ENCODE data around the gene CTRL.
"Not testable (repeated sequence)": the region's sequence is repeated elsewhere in the genome, so short reads cannot be mapped to it uniquely, and the experiment has no call there.

CTRL gene

DNA sequence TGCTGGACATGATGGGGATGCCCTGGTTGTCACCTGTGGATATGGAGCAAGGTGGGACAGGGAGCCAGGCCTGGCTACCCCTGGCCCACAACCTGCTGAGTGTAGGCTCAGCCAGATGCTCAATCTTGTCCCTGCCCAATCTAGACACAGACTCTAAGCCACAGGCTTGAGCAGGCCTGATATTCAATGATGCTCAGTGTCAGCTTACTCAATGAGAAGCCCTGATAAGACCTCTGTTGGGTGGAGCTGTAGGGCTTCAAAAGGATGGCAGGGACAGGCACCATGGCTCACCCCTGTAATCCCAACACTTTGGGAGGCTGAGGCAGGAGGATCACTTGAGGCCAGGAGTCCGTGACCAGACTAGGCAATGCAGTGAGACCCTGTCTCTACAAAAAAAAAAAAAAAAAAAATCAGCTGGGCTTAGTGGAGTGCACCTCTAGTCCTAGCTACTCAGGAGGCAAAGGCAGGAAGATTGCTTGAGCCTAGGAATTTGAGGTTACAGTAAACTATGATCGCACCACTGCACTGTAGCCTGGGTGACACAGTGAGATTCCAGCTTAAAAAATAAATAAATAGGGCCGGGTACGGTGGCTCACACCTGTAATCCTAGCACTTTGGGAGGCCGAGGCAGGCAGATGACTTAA, 8.9 kb upstream of the CTRL start:
- DNase-seq = no peak

DNA sequence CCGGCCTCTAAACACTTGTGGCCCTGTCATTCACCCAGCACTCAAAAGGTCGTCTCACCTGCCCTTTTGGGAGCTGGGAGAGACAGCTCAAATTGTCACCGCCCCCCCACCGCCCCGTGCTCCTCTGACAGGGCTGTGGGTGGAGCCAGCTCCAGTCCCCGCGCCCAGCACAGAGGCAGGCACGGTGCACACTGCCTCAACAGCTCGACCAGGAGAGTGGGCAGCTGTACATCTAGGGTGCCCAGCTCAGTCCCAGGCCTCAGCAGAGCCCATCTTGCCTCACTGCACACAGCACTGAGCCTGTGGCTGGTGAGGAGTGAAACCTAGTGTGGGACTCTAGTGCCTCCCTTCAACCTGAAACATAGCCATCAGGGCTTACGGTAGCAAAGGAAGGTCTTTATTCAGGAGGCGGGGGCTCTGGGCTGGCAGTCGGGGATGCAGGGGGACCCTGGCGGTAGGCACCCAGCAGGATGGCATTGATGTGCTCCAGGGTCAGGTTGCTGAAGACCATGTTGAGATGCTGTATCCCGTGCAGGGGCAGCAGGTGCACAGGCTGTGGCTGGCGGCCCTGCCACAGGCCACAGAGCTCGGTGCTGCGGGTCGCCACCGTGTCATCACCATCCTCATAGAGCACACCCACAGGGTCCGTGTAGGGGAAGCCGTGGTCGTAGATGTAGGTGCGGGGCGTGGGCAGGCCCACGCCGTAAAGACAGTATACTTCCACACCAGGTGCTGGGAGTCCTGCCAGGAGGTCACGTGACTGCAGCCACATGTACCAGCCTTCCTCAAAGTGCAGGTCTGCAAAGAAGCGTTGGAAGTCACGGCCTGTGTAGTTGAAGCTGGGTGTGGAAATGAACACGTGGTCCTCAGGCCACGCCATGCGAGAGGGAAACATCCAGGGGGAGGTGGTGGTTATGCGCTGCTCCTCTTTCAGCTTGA, 8.1 kb upstream of the CTRL start:
- DNase-seq = peak; percentile 27 to 43

DNA sequence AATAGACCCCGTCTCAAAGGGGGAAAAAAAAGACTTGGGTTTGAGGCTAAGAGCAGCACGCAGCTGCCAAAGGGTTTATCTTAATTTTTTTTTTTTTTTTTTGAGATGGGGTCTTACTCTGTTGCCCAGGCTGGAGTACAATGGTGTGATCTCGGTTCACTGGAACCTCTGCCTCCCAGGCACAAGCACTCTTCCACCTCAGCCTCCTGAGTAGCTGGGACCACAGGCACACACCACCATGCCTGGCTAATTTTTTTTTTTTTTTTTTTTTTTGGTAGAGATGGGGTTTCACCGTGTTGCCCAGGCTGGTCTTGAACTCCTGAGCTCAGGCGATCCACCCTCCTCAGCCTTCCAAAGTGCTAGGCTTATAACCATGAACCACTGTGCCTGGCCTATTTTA, 6.1 kb upstream of the CTRL start:
- not testable (repeated sequence) for DNase-seq

DNA sequence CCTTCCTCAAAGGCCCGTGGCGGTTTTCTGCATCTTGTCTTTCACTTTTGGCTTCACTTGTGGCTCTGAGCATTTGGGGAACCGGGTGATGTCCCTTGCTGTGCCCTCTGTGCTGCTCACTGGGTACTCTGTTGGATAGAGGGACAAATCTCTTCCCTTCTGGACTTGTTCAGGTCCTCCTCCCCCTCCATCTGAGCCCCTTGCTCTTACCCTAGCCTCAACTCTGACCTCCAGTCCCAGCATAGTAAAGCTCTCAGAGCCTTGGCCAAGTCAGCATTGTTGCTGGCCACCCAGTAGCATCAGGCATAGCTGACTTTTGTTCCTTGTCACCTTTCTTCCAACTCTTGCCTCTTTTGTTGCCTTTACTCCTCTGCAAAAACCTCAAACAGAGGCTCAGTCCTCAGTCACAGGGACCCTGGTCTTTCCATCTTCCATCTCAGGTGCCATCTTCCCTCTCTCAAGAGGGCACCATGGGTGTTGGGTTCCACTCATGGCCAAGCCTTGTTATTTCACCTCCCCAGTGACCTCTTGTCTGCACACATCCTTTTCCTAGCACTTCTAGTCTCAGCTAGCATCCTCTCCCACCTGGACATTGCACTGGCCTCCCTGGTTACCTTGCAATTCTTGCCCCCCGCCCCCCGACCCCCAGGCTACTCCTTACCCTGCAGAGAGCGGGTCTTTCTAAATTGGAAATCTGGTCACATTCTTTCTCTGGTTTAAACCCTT, 5.4 kb upstream of the CTRL start:
- DNase-seq = peak; percentile 83 to 85

DNA sequence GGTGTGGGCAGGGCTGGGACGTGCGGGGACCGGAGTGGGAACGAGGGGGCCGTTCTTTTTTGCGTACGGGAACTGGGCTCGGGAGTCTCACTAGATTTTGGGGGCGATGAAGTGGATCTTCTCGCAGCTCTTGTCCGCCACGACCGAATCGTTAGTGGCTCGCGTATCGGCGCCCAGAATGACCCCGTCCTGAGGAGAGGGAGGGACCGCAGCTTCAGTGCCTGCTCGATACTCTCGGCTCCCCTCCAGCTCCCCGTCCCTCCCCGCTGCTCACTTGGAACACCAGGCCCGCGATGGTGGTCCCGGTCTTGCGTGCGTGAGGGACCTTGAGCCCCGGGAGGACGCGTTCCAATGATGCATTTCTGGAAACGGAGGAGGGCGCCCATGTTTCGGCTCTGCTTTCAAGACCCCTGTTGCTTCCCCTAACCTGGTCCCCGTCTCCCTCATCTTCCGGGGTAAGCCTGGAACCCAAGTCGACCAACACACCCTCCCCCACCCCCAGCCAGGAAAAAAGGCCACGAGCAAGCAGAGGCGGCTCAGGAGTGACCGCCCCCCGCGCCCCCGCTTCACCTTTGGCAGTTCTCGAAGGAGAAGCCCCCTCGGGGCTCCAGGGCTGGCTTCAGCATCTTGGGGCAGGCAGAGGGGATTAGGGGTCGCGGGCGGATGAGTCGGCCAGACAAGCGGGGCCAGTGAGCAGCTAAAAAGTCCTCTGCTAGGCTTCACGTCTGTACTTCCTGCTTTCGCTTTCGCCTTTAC, 4.6 kb upstream of the CTRL start, which contains the start of gene PSMB10:
Gene PSMB10, minus strand, starts transcription at position 727 of the 756 bp plus-strand sequence. Its CDS starts 101 bp downstream, at position 626.
- no peak for DNase-seq

DNA sequence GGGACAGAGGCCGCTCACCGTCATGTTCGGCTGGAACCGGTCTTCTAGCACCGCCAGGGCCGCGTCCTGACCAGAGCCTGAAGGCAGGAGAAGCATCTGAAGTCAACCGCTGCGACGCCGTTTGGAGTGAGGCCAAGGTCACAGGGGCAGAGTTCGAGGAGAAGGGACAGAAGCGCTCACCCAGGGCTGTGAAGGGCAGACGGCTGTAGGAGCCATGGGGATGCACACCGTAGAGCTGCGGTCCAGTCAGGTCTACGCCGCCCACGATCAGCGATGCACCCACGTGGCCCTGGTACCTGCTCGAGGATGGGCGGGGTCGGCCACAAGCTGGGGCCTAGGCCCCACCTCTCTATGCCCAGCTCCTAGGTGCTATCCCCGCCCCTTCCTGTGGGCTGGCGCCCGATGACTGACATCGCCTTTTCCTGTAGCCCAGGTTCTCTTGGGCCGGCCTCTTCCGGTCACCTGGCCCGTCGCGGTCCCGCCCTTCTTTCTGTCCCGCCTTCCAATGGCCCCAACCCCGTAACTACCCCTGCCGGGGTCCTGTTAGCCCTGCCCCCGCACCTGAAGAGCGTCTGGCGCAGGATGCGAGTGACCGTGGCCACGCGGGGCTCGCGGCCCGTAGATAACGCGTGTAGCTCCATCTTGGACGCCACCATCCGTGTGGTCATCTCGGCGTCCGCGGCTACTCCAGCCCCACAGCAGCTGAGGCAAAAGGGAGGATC, 3.9 kb upstream of the CTRL start:
- peak; percentile 96 to 97 for DNase-seq

DNA sequence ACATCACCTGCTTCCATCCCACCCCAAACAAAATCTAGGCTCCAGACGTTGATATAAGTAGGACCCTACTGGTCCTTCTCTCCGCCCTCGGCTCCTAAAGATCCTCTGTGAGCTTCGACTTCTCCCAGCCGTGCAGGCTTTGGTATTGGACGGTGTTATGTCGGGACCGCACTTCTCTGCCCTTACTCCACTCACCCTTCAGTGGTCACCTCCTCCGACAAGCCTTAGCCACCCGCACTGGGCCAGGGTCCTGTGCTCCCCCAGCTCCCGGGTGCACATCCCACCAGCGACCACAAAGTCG, 3.4 kb upstream of the CTRL start:
- no peak for DNase-seq

DNA sequence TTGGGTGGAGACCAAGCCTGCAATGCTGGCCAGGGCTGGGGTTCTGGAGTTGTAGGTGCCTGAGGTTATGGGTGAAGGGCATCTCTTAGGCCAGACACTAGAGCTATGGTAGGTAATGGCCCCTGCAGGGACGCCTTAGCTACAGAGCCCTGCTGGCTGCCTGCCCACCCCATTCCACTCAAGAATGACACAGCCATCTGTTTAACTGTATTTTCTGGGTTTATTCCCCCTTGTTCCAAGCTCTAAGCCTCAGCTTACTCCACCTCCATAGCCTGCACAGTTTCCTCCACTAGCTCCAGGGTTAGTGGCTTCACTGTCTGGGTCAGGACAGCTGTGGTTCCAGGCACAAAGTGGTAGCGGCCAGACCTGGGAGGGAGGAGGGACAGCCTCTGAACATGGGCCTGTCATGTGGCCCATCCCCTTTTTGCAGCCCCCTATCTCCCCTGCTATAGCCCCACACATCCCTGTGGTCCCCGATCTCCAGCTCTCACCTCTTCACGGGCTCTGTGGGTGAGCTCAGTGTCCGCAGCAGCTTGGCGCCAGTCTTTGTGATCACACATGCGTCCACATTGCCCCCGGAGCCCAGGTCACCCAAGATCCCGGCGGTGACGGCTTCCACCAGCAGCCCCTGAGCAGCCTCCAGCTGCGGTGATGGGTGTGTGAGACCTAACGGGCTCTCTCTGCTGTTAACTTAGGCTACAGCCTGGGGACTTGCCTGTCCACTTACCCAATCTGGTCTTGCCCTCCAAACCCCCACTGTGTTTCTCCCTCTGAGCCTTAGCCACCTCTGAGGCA, 2.8 kb upstream of the CTRL start:
- no peak for DNase-seq

DNA sequence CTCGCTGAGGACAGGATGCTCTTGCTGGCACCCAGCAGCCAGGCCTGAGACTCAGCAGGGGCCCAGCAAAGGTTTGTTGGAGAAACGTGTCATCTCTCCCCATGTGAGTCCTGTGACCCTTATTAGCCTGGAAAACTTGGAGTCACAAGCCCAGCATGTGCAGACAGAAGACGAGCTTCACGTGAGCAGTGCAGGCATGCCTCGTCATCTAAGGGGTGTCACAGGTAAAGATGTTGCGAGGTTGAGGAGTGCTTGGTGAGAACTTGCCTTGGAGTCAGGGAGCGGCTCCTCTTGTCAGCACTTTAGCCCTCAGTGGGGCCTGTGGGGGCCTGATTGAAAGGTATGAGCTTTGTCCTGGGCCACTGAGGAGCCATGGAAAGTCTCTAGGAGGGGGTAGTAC, 2.1 kb upstream of the CTRL start:
- no peak for DNase-seq

DNA sequence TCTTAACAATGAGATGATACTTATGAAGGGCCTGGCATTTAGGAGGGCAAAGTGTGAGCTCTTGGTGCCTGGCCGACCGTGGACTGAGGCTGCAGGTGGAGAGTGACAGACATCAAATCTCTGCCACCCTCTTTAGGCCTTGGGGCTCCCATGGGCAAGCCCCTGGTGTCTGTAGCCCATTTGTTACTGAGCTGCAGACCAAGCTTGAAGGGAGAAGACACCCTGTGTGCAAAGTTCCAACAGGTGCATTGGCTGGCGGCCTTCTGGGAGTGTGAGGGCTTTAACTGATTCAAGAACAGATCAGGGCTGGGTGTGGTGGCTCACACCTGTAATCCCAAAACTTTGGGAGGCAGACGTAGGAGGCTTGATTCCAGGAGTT, 789 bp upstream of the CTRL start:
- no peak for DNase-seq

DNA sequence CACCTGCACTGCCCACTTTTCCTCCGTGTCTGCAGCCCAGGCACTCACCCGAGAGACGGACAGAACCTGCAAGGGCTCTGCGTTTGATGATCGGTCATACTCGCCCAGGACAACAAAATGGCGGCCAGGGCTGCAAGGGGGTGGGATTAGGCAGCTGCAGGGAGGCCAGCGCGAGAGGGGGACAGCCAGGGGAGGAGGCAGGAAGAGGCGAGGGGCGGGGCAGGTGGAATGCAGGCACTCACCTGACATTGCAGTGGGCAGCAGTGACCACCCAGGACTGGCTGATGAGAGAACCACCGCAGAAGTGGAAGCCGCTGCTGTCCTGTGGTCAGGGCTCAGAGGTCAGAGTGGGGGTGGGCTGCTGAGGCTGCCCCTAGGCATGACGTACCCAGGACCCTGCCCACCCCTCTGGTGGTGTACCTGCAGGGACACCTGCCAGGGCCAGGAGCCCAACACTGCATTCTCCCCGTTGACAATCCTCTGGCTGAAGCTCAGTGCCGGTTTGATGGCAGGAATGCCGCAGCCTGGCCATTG, 917 bp downstream of the CTRL start:
- DNase-seq = no peak

DNA sequence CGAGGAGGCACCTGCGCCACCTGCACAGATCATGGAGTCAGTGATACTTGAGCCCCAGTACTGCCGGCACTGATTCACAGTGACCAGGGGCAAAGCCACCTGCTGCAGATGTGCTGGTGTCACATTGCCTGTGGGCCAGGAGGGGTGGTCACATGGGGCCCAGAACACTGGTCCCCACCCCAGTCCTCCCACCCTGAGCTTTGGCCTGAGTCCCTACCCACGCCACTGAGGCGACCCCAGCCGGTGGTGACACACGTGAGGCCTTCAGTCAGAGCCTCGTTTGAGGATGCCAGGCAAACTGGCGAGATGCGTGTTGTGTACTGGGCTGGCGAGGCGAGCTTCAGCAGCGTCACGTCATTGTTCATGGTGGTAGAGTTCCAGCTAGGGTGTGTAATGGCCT, 1.5 kb downstream of the CTRL start:
- no peak for DNase-seq

DNA sequence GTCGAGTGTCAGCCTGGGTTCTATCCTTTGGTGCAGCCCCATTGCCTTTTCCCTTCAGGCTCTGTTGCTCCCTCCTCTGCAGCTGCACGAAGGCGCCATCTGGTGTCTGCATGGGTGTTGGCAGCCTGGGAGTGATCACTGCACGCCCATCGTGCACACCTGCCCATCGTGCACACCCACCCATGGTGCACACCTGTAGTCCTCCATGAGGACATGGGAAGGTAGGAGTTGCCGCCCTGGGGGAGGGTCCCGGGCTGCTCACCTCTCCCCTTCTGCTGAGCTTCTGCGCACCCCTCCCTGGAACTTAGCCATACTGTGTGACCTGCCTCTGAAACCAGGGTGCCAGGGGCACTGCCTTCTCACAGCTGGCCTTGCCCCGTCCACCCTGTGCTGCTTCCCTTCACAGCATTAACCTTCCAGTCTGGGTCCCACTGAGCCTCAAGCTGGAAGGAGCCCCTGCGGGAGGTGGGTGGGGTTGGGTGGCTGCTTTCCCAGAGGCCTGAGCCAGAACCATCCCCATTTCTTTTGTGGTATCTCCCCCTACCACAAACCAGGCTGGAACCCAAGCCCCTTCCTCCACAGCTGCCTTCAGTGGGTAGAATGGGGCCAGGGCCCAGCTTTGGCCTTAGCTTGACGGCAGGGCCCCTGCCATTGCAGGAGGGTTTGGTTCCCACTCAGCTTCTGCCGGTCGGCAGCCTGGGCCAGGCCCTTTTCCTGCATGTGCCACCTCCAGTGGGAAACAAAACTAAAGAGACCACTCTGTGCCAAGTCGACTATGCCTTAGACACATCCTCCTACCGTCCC, 2.9 kb downstream of the CTRL start:
- peak; percentile 74 to 79 for DNase-seq

DNA sequence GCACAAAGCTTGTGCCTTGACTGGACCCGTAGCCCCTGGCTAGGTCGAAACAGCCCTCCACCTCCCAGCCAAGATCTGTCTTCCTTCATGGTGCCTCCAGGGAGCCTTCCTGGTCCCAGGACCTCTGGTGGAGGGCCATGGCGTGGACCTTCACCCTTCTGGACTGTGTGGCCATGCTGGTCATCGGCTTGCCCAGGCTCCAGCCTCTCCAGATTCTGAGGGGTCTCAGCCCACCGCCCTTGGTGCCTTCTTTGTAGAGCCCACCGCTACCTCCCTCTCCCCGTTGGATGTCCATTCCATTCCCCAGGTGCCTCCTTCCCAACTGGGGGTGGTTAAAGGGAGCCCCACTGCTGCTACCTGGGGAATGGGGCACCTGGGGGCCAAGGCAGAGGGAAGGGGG, 3.5 kb downstream of the CTRL start:
- DNase-seq = no peak

DNA sequence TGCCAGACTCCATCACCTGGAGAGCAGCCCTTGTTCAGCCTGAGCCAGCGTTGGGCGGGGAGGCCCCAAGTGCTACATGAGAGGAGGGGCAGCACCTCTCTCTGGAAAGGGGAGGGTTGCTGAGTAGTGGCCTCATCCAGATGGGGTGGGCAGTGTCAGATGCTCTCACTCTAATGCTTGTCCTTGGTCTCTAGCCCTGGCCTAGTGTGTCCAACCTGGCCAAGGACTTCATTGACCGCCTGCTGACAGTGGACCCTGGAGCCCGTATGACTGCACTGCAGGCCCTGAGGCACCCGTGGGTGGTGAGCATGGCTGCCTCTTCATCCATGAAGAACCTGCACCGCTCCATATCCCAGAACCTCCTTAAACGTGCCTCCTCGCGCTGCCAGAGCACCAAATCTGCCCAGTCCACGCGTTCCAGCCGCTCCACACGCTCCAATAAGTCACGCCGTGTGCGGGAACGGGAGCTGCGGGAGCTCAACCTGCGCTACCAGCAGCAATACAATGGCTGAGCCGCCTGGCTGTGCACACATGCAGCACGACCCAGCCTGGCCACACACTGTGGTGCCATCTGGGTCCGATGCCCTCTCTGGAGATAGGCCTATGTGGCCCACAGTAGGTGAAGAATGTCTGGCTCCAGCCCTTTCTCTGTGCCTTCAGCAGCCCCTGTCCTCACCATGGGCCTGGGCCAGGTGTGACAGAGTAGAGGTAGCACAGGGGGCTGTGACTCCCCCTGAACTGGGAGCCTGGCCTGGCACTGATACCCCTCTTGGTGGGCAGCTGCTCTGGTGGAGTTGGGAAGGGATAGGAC, 4.3 kb downstream of the CTRL start:
- DNase-seq = no peak

DNA sequence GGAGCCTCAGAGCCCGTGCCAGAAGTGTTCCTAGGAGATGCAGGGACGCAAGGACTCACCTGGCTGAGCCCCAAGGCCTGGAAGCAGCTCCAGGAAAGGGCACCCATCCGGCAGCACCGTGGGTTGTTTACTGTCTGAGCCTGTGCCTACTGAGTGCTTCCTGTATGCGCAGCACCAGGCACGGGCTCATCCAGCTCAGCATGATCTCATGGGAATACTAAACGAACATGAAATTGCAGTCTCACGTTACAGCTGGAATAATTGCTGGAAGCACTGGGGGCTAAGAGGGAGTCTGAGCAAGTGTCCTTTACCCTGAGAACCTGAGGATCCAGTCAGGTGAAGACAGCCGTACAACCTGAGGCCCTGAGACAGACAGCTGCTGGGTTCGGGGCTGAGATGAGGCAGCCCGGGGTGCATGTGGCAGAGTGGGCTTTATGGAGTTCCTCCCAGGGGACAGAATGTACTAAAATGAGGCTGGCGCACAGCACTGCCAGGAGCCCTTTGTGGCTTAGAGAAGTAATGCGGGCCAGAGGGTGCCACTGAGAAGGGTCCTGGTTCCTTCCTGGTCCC, 5.4 kb downstream of the CTRL start:
- DNase-seq = no peak

DNA sequence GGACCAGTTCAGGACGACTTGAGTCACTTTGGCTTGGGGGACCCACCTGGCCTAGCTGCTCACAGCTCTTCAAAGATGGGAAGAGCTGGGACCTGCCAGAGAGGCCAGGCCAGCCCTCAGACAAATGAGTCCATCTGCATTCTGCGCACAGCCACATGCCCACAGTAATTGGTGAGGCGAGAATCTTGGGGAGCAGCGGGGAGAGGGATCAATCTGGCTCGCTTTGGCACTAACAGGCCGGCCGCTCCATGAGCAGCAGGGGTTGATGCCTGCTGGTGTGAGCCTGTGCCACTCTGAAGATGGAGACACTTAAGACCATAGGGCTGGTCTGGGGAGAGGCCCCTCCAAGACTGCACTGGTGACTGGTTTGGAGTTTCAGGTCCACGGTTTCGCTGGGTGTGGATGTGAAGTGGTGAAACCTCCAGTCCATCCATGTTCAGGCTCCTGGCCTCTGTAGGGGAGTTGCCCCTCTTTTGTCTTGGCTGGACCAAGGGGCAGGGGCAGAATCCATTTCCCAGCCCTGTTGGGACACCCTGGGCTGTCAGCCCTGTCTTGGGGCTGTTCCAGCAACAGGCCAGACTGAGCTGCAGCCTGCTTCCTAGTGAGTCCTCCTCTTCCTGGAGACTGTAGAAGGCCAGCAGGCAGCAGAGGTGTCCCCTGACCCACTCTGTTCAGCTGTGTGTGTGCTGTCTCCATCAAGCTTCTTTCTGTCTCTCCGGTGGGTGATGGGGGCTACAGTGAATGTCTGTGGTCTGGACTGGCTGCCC, 7.3 kb downstream of the CTRL start:
- no peak for DNase-seq

DNA sequence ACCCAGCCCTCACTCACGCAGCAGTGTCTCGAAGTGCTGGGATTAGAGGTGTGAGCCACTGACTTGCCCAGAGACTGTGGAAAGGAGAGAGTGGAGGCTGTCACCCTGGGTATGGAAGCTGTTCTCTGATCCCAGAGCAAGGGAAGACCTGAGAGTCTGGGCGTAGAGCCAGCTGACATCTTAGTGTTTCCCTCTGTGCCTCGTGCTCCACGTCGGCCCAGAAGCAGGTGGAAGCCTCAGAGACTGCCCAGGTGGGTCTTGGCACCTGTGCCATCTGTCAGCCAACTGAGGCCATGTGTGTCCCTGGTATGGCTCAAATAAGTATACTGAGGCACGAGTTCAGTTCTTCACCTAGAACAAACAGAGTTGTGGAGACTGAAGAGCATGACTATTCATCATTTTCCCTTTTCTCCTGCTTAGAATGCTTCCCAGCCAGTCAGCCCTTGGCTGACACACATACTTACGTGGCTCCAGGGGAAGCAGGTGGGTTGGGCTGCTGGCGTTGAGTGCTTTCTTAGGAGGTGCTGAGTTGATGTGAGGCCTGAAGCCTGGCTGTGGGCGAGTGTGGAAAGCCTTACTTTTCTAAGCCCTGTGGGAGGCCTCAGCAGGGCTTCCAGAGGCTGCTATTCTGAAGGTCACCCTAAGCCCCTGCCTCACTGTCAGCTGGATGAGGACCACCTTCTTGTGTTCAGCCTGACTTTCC, 8.1 kb downstream of the CTRL start:
- no peak for DNase-seq
